NB4 (cell line): ENCODE data around the gene ZNF148.

ENCODE experiments used
- MYC ChIP-seq: IDR thresholded peaks from 2 replicates; pipeline ENCODE4 v1.6.1; 2011; ENCODE audit warnings: low read depth, low read length
- POLR2A ChIP-seq: IDR thresholded peaks from 2 replicates; pipeline ENCODE4 v1.6.1; 2011; ENCODE audit warnings: mild to moderate bottlenecking; ENCODE audit not compliant: insufficient read length; ENCODE audit errors: extremely low read depth
- TF ChIP-seq, protein P1 (sequence below): IDR thresholded peaks from one replicate; pipeline ENCODE4 v1.5.1; 2012; ENCODE audit warnings: low read depth, low read length
- TF ChIP-seq, protein P2 (sequence below): IDR thresholded peaks from 2 replicates; pipeline ENCODE4 v1.6.1; 2011; ENCODE audit warnings: low read depth, low read length

DNA sequence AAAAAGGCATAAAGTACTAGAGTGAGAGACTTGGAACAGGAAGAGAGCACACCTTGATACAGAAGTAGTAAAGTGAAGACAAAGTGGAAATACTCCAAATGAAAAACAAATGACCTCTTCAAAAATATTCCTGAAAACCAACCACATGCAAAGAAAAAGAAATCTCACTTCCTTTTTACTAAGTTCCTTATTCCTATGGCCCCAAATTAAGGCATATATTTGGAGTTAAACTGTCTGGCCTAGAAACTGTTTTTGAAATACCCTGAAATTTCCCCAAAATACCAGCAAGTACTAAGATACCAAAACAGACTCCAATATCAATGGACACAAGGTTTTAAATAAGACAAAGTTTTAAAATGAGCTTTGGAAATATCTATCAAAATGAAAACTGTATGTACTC is 58.2 kb downstream of the ZNF148 start:
- TF ChIP-seq, protein P1, sequence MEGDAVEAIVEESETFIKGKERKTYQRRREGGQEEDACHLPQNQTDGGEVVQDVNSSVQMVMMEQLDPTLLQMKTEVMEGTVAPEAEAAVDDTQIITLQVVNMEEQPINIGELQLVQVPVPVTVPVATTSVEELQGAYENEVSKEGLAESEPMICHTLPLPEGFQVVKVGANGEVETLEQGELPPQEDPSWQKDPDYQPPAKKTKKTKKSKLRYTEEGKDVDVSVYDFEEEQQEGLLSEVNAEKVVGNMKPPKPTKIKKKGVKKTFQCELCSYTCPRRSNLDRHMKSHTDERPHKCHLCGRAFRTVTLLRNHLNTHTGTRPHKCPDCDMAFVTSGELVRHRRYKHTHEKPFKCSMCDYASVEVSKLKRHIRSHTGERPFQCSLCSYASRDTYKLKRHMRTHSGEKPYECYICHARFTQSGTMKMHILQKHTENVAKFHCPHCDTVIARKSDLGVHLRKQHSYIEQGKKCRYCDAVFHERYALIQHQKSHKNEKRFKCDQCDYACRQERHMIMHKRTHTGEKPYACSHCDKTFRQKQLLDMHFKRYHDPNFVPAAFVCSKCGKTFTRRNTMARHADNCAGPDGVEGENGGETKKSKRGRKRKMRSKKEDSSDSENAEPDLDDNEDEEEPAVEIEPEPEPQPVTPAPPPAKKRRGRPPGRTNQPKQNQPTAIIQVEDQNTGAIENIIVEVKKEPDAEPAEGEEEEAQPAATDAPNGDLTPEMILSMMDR: no peak
- TF ChIP-seq POLR2A (no peak), MYC (no peak)
- TF ChIP-seq, protein P2, sequence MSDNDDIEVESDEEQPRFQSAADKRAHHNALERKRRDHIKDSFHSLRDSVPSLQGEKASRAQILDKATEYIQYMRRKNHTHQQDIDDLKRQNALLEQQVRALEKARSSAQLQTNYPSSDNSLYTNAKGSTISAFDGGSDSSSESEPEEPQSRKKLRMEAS: no peak
